ENCODE results near the gene MRGPRF.

GRCh38 chr11:69003866-69004367 lies 9.1 kb downstream of the MRGPRF start:
- no peak for TF ChIP-seq CTCF (IDR thresholded peaks at IDR 0.05)
- no peak for TF ChIP-seq POLR2AphosphoS5 (IDR thresholded peaks at IDR 0.05)
